ENCODE data around the gene ADGRF5.

DNA sequence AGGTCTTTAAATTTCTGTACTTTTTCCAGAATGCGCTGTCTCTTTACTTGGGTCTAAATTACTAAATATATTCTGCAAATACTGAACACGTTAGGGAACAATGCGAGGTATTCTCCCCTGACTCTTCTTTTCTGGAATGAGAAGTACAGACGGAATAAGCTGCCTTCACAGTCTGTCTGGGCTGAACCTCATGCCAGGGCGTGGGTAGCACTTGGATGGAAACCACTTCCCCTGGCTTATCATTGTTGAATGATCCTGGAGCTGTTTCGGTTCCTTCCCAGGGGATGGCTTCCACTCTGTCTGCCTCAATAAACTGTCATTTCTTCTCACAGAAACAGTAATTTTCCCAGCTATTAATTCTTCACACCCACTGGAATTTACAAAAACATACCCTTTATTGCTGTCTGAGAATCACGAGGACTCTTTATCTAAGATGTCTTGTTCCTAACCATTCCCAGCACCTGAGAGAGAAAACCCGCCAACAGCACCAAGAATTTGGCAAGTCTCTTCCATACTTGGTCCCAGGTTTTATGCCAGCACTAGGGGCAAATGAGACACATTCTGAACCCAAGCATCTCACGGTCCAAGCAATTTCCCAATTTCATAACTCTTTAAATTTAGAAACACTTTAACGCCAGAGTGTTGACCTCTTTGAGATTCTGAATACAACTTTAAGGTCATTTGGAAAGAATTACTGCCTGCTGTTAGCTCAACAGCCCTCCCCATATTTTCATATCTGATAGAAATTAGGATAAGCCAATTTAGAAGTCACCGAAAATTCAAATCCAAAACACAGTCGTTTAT is 43.2 kb upstream of the ADGRF5 start:
- no peak for TF ChIP-seq POLR2AphosphoS5 (IDR thresholded peaks at IDR 0.05)
- TF ChIP-seq POLR2A (IDR thresholded peaks at IDR 0.05) = no peak
- TF ChIP-seq, protein P1, sequence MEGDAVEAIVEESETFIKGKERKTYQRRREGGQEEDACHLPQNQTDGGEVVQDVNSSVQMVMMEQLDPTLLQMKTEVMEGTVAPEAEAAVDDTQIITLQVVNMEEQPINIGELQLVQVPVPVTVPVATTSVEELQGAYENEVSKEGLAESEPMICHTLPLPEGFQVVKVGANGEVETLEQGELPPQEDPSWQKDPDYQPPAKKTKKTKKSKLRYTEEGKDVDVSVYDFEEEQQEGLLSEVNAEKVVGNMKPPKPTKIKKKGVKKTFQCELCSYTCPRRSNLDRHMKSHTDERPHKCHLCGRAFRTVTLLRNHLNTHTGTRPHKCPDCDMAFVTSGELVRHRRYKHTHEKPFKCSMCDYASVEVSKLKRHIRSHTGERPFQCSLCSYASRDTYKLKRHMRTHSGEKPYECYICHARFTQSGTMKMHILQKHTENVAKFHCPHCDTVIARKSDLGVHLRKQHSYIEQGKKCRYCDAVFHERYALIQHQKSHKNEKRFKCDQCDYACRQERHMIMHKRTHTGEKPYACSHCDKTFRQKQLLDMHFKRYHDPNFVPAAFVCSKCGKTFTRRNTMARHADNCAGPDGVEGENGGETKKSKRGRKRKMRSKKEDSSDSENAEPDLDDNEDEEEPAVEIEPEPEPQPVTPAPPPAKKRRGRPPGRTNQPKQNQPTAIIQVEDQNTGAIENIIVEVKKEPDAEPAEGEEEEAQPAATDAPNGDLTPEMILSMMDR (IDR thresholded peaks at IDR 0.05) = no peak

Data from sigmoid colon (tissue), 4 donors.